Hepatocyte (in vitro differentiated cells): ENCODE results near the gene ARHGAP28. TPM values are rescaled to one million over a fixed set of nuclear protein-coding genes. Genes with fewer than 3 reads are reported as not detected.
A peak's percentile ranks its signal among the peaks of the same experiment; 100 is the strongest.

Source experiments
- DNase-seq: peaks from one replicate; pipeline ENCODE4 v3.0.0-alpha.2; 2016; ENCODE audit warnings: low spot score
- H2AFZ ChIP-seq: fragments of 200-600 bp; sonication (generic); 2 replicates; pipeline ENCODE4 v1.6.0; 2016; ENCODE audit warnings: antibody characterized with exemption, mild to moderate bottlenecking
- H3K27ac ChIP-seq: fragments of 200-600 bp; sonication (generic); 2 replicates; pipeline ENCODE4 v1.5.1; 2016; ENCODE audit warnings: mild to moderate bottlenecking
- H3K27me3 ChIP-seq: fragments of 200-600 bp; sonication (generic); 2 replicates; pipeline ENCODE4 v1.6.1; 2016
- H3K36me3 ChIP-seq: fragments of 200-600 bp; sonication (generic); replicated peaks from 2 replicates; pipeline ENCODE4 v1.5.1; 2016; ENCODE audit warnings: low read depth; ENCODE audit not compliant: insufficient read depth
- H3K4me1 ChIP-seq: fragments of 200-600 bp; sonication (generic); 2 replicates; pipeline ENCODE4 v1.5.1; 2016; ENCODE audit warnings: mild to moderate bottlenecking, moderate library complexity; ENCODE audit not compliant: insufficient read depth
- H3K4me2 ChIP-seq: fragments of 200-600 bp; sonication (generic); 2 replicates; pipeline ENCODE4 v1.6.0; 2016
- H3K4me3 ChIP-seq: fragments of 200-600 bp; sonication (generic); 2 replicates; pipeline ENCODE4 v1.5.1; 2016; ENCODE audit warnings: mild to moderate bottlenecking
- H3K79me2 ChIP-seq: fragments of 200-600 bp; sonication (generic); 2 replicates; pipeline ENCODE4 v1.6.0; 2017; ENCODE audit warnings: mild to moderate bottlenecking
- H3K9me2 ChIP-seq: fragments of 200-600 bp; sonication (generic); replicated peaks from 2 replicates; pipeline ENCODE4 v1.6.0; 2017; ENCODE audit warnings: mild to moderate bottlenecking; ENCODE audit not compliant: insufficient read depth
- H3K9me3 ChIP-seq: fragments of 200-600 bp; sonication (generic); 2 replicates; pipeline ENCODE4 v1.5.1; 2016; ENCODE audit warnings: low read depth, mild to moderate bottlenecking
- H4K20me1 ChIP-seq: fragments of 200-600 bp; sonication (generic); 2 replicates; pipeline ENCODE4 v1.6.0; 2016; ENCODE audit warnings: mild to moderate bottlenecking; ENCODE audit not compliant: insufficient read depth, poor library complexity, severe bottlenecking
- EZH2 ChIP-seq: fragments of 200-600 bp; sonication (generic); IDR thresholded peaks from 2 replicates; pipeline ENCODE4 v1.6.1; 2016; ENCODE audit warnings: antibody characterized with exemption, mild to moderate bottlenecking, borderline replicate concordance
- EZH2phosphoT487 ChIP-seq: fragments of 200-600 bp; sonication (generic); IDR thresholded peaks from one replicate; pipeline ENCODE4 v1.6.1; 2018; ENCODE audit warnings: antibody characterized with exemption, mild to moderate bottlenecking, low read depth, moderate library complexity; ENCODE audit not compliant: unreplicated experiment, severe bottlenecking
- WGBS: methylation state at CpG from one replicate; pipeline ENCODE4 v1.1.6; 2016; ENCODE audit warnings: low lambda C conversion rate; ENCODE audit errors: missing lambda C conversion rate; 5-methylcytosine and 5-hydroxymethylcytosine counted together
- polyA plus RNA-seq: library from polyadenylated mRNA; unstranded; fragments of >200 nt; fragmentation: Nextera tagmentation; extraction: Ambion mirVana; gene quantifications from 2 replicates; pipeline ENCODE4 v1.2.1, GENCODE V29; 2016
- total RNA-seq: library from RNA; depleted of rRNA; stranded (reverse); fragments of >200 nt; gene quantifications from 2 replicates; pipeline ENCODE4 v1.2.3, GENCODE V29; 2014
- TF ChIP-seq, protein P1 (sequence below): fragments of 200-600 bp; sonication (generic); IDR thresholded peaks from 2 replicates; pipeline ENCODE4 v1.5.1; 2016; ENCODE audit warnings: antibody characterized with exemption, mild to moderate bottlenecking; ENCODE audit not compliant: poor library complexity

ARHGAP28 gene
- total and polyA plus RNA-seq, 2 experiments from 2014 or later, result 23.5 to 60.7 TPM

GRCh38 chr18:6792391-6792790 lies 62.9 kb downstream of the ARHGAP28 start:
- H4K20me1 ChIP-seq, result no peaks in the 10 kb centered on the region
- no peaks in the 10 kb centered on the region for H3K9me3 ChIP-seq
- H3K4me2 ChIP-seq, result no peak overlapping the region
- no peak overlapping the region for H3K4me3 ChIP-seq
- TF ChIP-seq EZH2phosphoT487 (no peak), EZH2 (no peak)
- TF ChIP-seq, protein P1, sequence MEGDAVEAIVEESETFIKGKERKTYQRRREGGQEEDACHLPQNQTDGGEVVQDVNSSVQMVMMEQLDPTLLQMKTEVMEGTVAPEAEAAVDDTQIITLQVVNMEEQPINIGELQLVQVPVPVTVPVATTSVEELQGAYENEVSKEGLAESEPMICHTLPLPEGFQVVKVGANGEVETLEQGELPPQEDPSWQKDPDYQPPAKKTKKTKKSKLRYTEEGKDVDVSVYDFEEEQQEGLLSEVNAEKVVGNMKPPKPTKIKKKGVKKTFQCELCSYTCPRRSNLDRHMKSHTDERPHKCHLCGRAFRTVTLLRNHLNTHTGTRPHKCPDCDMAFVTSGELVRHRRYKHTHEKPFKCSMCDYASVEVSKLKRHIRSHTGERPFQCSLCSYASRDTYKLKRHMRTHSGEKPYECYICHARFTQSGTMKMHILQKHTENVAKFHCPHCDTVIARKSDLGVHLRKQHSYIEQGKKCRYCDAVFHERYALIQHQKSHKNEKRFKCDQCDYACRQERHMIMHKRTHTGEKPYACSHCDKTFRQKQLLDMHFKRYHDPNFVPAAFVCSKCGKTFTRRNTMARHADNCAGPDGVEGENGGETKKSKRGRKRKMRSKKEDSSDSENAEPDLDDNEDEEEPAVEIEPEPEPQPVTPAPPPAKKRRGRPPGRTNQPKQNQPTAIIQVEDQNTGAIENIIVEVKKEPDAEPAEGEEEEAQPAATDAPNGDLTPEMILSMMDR, result no peak
- H3K79me2 ChIP-seq, result peaks cover 65% of the 10 kb centered on the region
- no peak overlapping the region for H2AFZ ChIP-seq
- H3K9me2 ChIP-seq, result no peaks in the 10 kb centered on the region
- H3K27ac ChIP-seq, result no peak overlapping the region
- 94% methylated on average over 5 of the region's 5 CpGs for WGBS
- H3K4me1 ChIP-seq, result peaks cover 11% of the 10 kb centered on the region
- no peak for DNase-seq
- H3K36me3 ChIP-seq, result no peaks in the 10 kb centered on the region
- H3K27me3 ChIP-seq, result no peaks in the 10 kb centered on the region

DNA sequence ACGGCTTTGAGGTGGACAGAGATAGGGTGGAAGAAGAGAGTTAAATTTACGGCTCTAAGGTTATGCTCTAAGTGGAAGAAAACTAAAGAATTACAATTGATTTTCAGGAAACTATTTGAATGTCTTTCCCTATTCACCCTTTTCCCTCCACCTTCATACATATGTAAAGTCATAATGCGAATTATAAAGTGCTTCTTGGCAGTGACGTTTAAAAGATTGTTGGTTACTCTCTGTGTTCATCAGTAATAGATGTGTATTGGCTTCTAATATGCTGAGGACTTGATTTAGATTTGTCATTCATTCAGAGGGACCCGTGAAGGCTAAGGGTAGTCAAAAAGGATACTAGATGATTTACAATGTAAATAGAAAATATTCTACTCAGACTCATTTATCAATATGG lies 63.9 kb downstream of the ARHGAP28 start:
- Histone ChIP-seq H3K4me3 (no peak overlapping the region), H3K27me3 (no peaks in the 10 kb centered on the region), H3K4me2 (no peak overlapping the region), H3K9me3 (no peaks in the 10 kb centered on the region), H3K36me3 (no peaks in the 10 kb centered on the region), H3K27ac (no peak overlapping the region), H3K4me1 (peaks cover 11% of the 10 kb centered on the region), H2AFZ (no peak overlapping the region), H3K9me2 (no peaks in the 10 kb centered on the region), H3K79me2 (peaks cover 61% of the 10 kb centered on the region), H4K20me1 (no peaks in the 10 kb centered on the region)
- WGBS, result 89% methylated on average over 5 of the region's 5 CpGs
- no peak for TF ChIP-seq EZH2phosphoT487
- no peak for DNase-seq

- no peaks in the 10 kb centered on the region for H3K9me3 ChIP-seq
- H3K27me3 ChIP-seq, result no peaks in the 10 kb centered on the region
- H3K27ac ChIP-seq, result peak overlapping the region; percentile 68
- no peak for TF ChIP-seq EZH2phosphoT487
- TF ChIP-seq EZH2, result no peak
- TF ChIP-seq, protein P1, result no peak
- H3K4me3 ChIP-seq, result no peak overlapping the region
- WGBS, result 93% methylated on average over 2 of the region's 2 CpGs
- H4K20me1 ChIP-seq, result no peaks in the 10 kb centered on the region
- H3K36me3 ChIP-seq, result no peaks in the 10 kb centered on the region
- no peak for DNase-seq
- H3K9me2 ChIP-seq, result no peaks in the 10 kb centered on the region
- H3K4me1 ChIP-seq, result peaks cover 11% of the 10 kb centered on the region
- no peak overlapping the region for H3K4me2 ChIP-seq
- no peak overlapping the region for H2AFZ ChIP-seq
- H3K79me2 ChIP-seq, result peaks cover 61% of the 10 kb centered on the region
Measured at GRCh38 chr18:6793986-6794385, 64.5 kb downstream of the ARHGAP28 start.

DNA sequence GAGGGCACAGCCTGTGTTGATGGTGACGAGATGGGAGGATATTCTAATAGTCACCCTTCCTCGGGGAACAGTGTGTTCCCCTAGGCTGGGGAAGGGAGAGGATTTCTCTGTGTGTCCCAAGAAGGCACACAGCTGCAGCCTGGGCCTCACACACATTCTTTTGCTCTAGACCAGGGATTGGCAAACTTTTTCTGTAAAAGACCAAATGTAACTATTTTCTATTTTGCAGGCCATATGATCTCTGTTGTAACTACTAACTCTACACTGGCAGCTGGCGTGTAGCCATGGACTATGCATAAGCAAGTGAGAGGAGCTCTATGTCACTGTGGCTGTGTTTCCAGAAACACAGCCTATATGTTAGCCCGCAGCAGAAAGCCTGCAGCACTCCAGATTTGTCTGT lies 65.8 kb downstream of the ARHGAP28 start:
- Histone ChIP-seq H3K4me3 (no peak overlapping the region), H3K27ac (peak overlapping the region; percentile 68), H4K20me1 (no peaks in the 10 kb centered on the region), H3K36me3 (no peaks in the 10 kb centered on the region), H3K4me2 (peak overlapping the region; percentile 31), H3K4me1 (peaks cover 11% of the 10 kb centered on the region), H3K9me2 (no peaks in the 10 kb centered on the region), H3K9me3 (no peaks in the 10 kb centered on the region), H3K79me2 (peaks cover 56% of the 10 kb centered on the region), H2AFZ (no peak overlapping the region), H3K27me3 (no peaks in the 10 kb centered on the region)
- 58% methylated on average over 4 of the region's 4 CpGs for WGBS
- DNase-seq, result peak; percentile 64
- TF ChIP-seq, protein P1, result no peak
- no peak for TF ChIP-seq EZH2phosphoT487
- TF ChIP-seq EZH2, result no peak
